SK-N-MC (cell line): ENCODE measurements around the gene GPR155.

Experiments
- DNase-seq: peaks from one replicate; pipeline ENCODE4 v3.0.0-alpha.2; 2011; ENCODE audit warnings: low read depth, low spot score
- H3K27ac ChIP-seq: fragments of 200-600 bp; sonication (generic); 2 replicates; pipeline ENCODE4 v1.5.1; 2016; ENCODE audit warnings: mixed run types
- H3K36me3 ChIP-seq: fragments of 200-600 bp; sonication (generic); 2 replicates; pipeline ENCODE4 v1.6.1; 2017; ENCODE audit warnings: antibody characterized with exemption, low read length, mixed read lengths; ENCODE audit not compliant: insufficient read depth
- H3K4me3 ChIP-seq: fragments of 200-600 bp; sonication (generic); 2 replicates; pipeline ENCODE4 v1.5.1; 2016
- H3K9ac ChIP-seq: fragments of 200-600 bp; sonication (generic); 2 replicates; pipeline ENCODE4 v1.8.0; 2017; ENCODE audit warnings: mixed run types, mixed read lengths; ENCODE audit not compliant: insufficient read length
- H3K9me3 ChIP-seq: fragments of 200-600 bp; sonication (generic); 2 replicates; pipeline ENCODE4 v1.6.1; 2017; ENCODE audit warnings: low read depth, mild to moderate bottlenecking, antibody characterized with exemption, low read length, moderate library complexity, mixed read lengths
- EZH2 ChIP-seq: fragments of 200-600 bp; sonication (generic); IDR thresholded peaks from one replicate; pipeline ENCODE4 v1.6.1; 2017; ENCODE audit warnings: antibody characterized with exemption
- FOXP2 ChIP-seq: optimal IDR thresholded peaks from 2 replicates; pipeline ENCODE3; 2011; ENCODE audit warnings: mild to moderate bottlenecking, moderate library complexity; ENCODE audit not compliant: insufficient read depth; ENCODE audit errors: extremely low read length, control extremely low read depth
- POLR2AphosphoS5 ChIP-seq: IDR thresholded peaks from 2 replicates; pipeline ENCODE4 v1.6.1; 2012; ENCODE audit warnings: mild to moderate bottlenecking, low read depth, low read length, borderline replicate concordance

GPR155 gene, protein sequence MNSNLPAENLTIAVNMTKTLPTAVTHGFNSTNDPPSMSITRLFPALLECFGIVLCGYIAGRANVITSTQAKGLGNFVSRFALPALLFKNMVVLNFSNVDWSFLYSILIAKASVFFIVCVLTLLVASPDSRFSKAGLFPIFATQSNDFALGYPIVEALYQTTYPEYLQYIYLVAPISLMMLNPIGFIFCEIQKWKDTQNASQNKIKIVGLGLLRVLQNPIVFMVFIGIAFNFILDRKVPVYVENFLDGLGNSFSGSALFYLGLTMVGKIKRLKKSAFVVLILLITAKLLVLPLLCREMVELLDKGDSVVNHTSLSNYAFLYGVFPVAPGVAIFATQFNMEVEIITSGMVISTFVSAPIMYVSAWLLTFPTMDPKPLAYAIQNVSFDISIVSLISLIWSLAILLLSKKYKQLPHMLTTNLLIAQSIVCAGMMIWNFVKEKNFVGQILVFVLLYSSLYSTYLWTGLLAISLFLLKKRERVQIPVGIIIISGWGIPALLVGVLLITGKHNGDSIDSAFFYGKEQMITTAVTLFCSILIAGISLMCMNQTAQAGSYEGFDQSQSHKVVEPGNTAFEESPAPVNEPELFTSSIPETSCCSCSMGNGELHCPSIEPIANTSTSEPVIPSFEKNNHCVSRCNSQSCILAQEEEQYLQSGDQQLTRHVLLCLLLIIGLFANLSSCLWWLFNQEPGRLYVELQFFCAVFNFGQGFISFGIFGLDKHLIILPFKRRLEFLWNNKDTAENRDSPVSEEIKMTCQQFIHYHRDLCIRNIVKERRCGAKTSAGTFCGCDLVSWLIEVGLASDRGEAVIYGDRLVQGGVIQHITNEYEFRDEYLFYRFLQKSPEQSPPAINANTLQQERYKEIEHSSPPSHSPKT

GRCh38 chr2:174486563-174487107 is at the start of gene GPR155:
TSS of gene GPR155 (minus strand) at chr2:174487029. CDS start at chr2:174481956, 5,073 bp downstream.
- no peaks in the 10 kb centered on the region for H3K36me3 ChIP-seq
- H3K9me3 ChIP-seq = no peaks in the 10 kb centered on the region
- peak within 1 kb of the TSS; percentile 76 for H3K9ac ChIP-seq
- TF ChIP-seq POLR2AphosphoS5 (no peak), EZH2 (no peak), FOXP2 (no peak)
- H3K4me3 ChIP-seq = peak within 1 kb of the TSS; percentile 88
- H3K27ac ChIP-seq = peak within 1 kb of the TSS; percentile 82
- DNase-seq = no peak

- Histone ChIP-seq H3K27ac (no peak overlapping the region), H3K9ac (no peak overlapping the region), H3K36me3 (no peaks in the 10 kb centered on the region), H3K4me3 (no peak overlapping the region), H3K9me3 (no peaks in the 10 kb centered on the region)
- DNase-seq = no peak
- no peak for TF ChIP-seq POLR2AphosphoS5
- TF ChIP-seq FOXP2 = no peak
- TF ChIP-seq EZH2 = no peak
Observed at GRCh38 chr2:174535757-174536703, 49.2 kb upstream of the GPR155 start.

DNA sequence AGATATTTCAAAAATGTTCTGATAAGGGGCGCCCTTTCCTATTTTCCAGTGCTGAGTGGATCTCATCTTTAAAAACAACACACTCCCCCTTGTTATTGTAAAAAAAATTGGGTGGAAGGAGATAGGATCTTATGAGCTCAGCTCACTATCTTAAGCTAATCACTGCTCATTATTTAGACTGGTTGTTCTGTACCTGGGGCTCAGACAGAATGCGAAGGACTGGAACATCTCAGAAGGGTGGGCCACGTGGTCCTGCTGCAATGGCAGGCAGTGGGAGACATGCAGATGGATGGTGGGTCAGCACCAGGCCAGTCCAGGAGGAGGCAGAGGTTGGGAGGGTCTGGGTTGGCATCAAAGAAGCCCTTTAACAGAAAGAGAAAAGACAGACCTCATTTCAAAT is 48.3 kb upstream of the GPR155 start:
- Histone ChIP-seq H3K36me3 (no peaks in the 10 kb centered on the region), H3K4me3 (no peak overlapping the region), H3K9me3 (no peaks in the 10 kb centered on the region), H3K9ac (no peak overlapping the region), H3K27ac (no peak overlapping the region)
- no peak for DNase-seq
- no peak for TF ChIP-seq POLR2AphosphoS5
- no peak for TF ChIP-seq EZH2
- no peak for TF ChIP-seq FOXP2

- DNase-seq = no peak
- Histone ChIP-seq H3K4me3 (no peak overlapping the region), H3K9me3 (no peaks in the 10 kb centered on the region), H3K9ac (no peak overlapping the region), H3K36me3 (no peaks in the 10 kb centered on the region), H3K27ac (no peak overlapping the region)
- TF ChIP-seq EZH2 (no peak), POLR2AphosphoS5 (no peak), FOXP2 (no peak)
Observed at GRCh38 chr2:174529916-174530315, 43.1 kb upstream of the GPR155 start.

GRCh38 chr2:174527959-174528358 is 41.1 kb upstream of the GPR155 start:
- no peak for DNase-seq
- Histone ChIP-seq H3K9me3 (no peaks in the 10 kb centered on the region), H3K9ac (no peak overlapping the region), H3K36me3 (no peaks in the 10 kb centered on the region), H3K4me3 (no peak overlapping the region), H3K27ac (no peak overlapping the region)
- TF ChIP-seq EZH2 = no peak
- no peak for TF ChIP-seq FOXP2
- no peak for TF ChIP-seq POLR2AphosphoS5

- Histone ChIP-seq H3K9me3 (no peaks in the 10 kb centered on the region), H3K4me3 (no peak overlapping the region), H3K27ac (no peak overlapping the region), H3K36me3 (no peaks in the 10 kb centered on the region), H3K9ac (no peak overlapping the region)
- no peak for DNase-seq
- no peak for TF ChIP-seq FOXP2
- TF ChIP-seq EZH2 = no peak
- TF ChIP-seq POLR2AphosphoS5 = no peak
Observed at GRCh38 chr2:174527101-174527721, 40.4 kb upstream of the GPR155 start.

- Histone ChIP-seq H3K36me3 (no peaks in the 10 kb centered on the region), H3K9me3 (no peaks in the 10 kb centered on the region), H3K4me3 (no peak overlapping the region)
Observed at GRCh38 chr2:174524527-174524926, 37.7 kb upstream of the GPR155 start.

More at GRCh38 chr2:174524527-174524926, 37.7 kb upstream of the GPR155 start:
- no peak overlapping the region for H3K9ac ChIP-seq
- TF ChIP-seq FOXP2 = no peak
- TF ChIP-seq POLR2AphosphoS5 = no peak
- no peak for TF ChIP-seq EZH2
- DNase-seq = no peak
- no peak overlapping the region for H3K27ac ChIP-seq
